AG09309 (cell line): Measurements from ENCODE around the gene NFATC1.

Experiments used
- DNase-seq: peaks from one replicate; pipeline ENCODE4 v3.0.0-alpha.2; 2010; ENCODE audit warnings: low read depth
- H3K4me3 ChIP-seq: 2 replicates; pipeline ENCODE4 v1.5.1; 2011; ENCODE audit warnings: mild to moderate bottlenecking, low read depth, low read length, moderate library complexity; ENCODE audit not compliant: control insufficient read depth
- CTCF ChIP-seq: IDR thresholded peaks from 2 replicates; pipeline ENCODE4 v1.5.1; 2011; ENCODE audit warnings: mild to moderate bottlenecking, low read depth, low read length, inconsistent platforms; ENCODE audit not compliant: insufficient read depth, control insufficient read depth; ENCODE audit errors: missing control alignments

Gene NFATC1

GRCh38 chr18:79525556-79526467, 130.1 kb downstream of the NFATC1 start:
- H3K4me3 ChIP-seq, result no peak overlapping the region
- TF ChIP-seq CTCF, result no peak
- no peak for DNase-seq

GRCh38 chr18:79526468-79527460, 131.0 kb downstream of the NFATC1 start:
- no peak for DNase-seq
- no peak overlapping the region for H3K4me3 ChIP-seq
- no peak for TF ChIP-seq CTCF

- DNase-seq, result no peak
- no peak for TF ChIP-seq CTCF
- H3K4me3 ChIP-seq, result no peak overlapping the region
Measured at GRCh38 chr18:79527656-79528315, 132.1 kb downstream of the NFATC1 start.

GRCh38 chr18:79528316-79528695, 132.6 kb downstream of the NFATC1 start:
- TF ChIP-seq CTCF, result no peak
- H3K4me3 ChIP-seq, result no peak overlapping the region
- no peak for DNase-seq

- TF ChIP-seq CTCF, result peak; percentile 90
- DNase-seq, result peak; percentile 14
- H3K4me3 ChIP-seq, result no peak overlapping the region
Measured at GRCh38 chr18:79528846-79529245, 133.1 kb downstream of the NFATC1 start.

GRCh38 chr18:79529296-79529695, 133.6 kb downstream of the NFATC1 start:
- DNase-seq, result no peak
- no peak overlapping the region for H3K4me3 ChIP-seq
- TF ChIP-seq CTCF, result no peak
